Ecto neural progenitor cell (in vitro differentiated cells): ENCODE results near the gene PTPDC1.

Experiments used
- DNase-seq: peaks from one replicate; pipeline ENCODE4 v3.0.0-alpha.2; 2018; ENCODE audit warnings: low spot score

PTPDC1 gene

GRCh38 chr9:94140791-94141790 is 56.8 kb downstream of the PTPDC1 start:
- no peak for DNase-seq

GRCh38 chr9:94142353-94142752 is 58.1 kb downstream of the PTPDC1 start:
- no peak for DNase-seq

- no peak for DNase-seq
Measured at GRCh38 chr9:94144394-94144793, 60.1 kb downstream of the PTPDC1 start.

- no peak for DNase-seq
Measured at GRCh38 chr9:94145640-94146039, 61.4 kb downstream of the PTPDC1 start.

- DNase-seq, result no peak
Measured at GRCh38 chr9:94147776-94148175, 63.5 kb downstream of the PTPDC1 start.

GRCh38 chr9:94148419-94148818 is 64.2 kb downstream of the PTPDC1 start:
- DNase-seq, result no peak

GRCh38 chr9:94149696-94150095 is 65.4 kb downstream of the PTPDC1 start:
- DNase-seq, result no peak

- no peak for DNase-seq
Measured at GRCh38 chr9:94150279-94150828, 66.1 kb downstream of the PTPDC1 start.

- no peak for DNase-seq
Measured at GRCh38 chr9:94150890-94151650, 66.8 kb downstream of the PTPDC1 start.

GRCh38 chr9:94153905-94154304 is 69.6 kb downstream of the PTPDC1 start:
- no peak for DNase-seq

GRCh38 chr9:94156348-94157049 is 72.2 kb downstream of the PTPDC1 start:
- DNase-seq, result no peak

GRCh38 chr9:94157050-94157801 is 73.0 kb downstream of the PTPDC1 start:
- no peak for DNase-seq
